ENCODE measurements around the gene SAMD5. TPM values are rescaled to one million over a fixed set of nuclear protein-coding genes. Genes with fewer than 3 reads are reported as not detected.

Gene SAMD5
- total and polyA plus RNA-seq, 8 donors, result 10.5 to 30.3 (median 26.0) TPM

DNA sequence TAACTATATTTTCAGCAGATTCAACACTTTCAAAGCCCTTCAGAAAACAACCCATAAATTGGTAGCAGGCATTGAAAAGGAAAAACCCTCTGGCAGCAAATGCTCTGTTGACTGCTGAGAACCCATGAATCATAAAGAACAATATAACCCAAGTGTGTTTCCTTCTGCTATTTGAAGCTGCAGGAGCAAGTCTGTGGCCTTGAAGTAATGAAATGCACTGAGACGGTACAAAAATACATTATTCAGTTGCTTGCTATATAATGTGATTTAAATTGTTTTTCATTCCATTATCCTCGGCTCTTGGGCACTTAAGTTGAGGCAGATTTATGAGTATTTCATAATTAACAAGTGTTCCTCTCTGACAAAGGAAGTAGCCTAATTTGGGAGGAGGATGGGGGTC is 40.6 kb upstream of the SAMD5 start:
- DNase-seq, result no peak
- H3K4me1 ChIP-seq, result no peaks in the 10 kb centered on the region
- no peak overlapping the region for H3K4me3 ChIP-seq
- H3K36me3 ChIP-seq, result no peaks in the 10 kb centered on the region
- no peaks in the 10 kb centered on the region for H3K27me3 ChIP-seq
- H3K27ac ChIP-seq, result no peak overlapping the region
- intact Hi-C loops (cut with DNase I), result no loop called here
- TF ChIP-seq, protein P1, sequence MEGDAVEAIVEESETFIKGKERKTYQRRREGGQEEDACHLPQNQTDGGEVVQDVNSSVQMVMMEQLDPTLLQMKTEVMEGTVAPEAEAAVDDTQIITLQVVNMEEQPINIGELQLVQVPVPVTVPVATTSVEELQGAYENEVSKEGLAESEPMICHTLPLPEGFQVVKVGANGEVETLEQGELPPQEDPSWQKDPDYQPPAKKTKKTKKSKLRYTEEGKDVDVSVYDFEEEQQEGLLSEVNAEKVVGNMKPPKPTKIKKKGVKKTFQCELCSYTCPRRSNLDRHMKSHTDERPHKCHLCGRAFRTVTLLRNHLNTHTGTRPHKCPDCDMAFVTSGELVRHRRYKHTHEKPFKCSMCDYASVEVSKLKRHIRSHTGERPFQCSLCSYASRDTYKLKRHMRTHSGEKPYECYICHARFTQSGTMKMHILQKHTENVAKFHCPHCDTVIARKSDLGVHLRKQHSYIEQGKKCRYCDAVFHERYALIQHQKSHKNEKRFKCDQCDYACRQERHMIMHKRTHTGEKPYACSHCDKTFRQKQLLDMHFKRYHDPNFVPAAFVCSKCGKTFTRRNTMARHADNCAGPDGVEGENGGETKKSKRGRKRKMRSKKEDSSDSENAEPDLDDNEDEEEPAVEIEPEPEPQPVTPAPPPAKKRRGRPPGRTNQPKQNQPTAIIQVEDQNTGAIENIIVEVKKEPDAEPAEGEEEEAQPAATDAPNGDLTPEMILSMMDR (IDR thresholded peaks at IDR 0.05), result no peak
- ATAC-seq, result no peak
- H3K9me3 ChIP-seq, result no peaks in the 10 kb centered on the region

DNA sequence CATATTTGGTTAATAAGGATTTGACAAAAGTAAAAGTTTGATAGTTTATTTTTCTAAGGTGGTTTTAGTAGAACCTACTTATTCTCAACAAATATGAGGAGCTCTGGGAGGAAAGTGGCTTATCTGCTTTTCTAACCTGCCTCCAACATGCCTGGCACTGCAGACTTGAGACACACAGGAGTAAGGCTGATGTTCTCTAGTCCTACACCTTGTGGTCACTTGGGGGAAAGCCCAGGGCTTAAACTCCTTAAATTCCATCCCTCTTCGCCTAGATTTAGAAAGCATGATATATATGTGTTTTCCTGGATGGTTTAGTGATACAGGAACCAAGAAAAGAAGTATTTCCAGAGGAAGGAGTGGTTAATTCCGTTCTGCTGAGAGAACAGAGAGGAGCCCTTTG is 39.9 kb upstream of the SAMD5 start:
- intact Hi-C loops (cut with DNase I), result no loop called here
- H3K4me3 ChIP-seq, result no peak overlapping the region
- DNase-seq (no peak), ATAC-seq (no peak)
- no peaks in the 10 kb centered on the region for H3K9me3 ChIP-seq
- no peaks in the 10 kb centered on the region for H3K4me1 ChIP-seq
- H3K27ac ChIP-seq, result no peak overlapping the region
- no peaks in the 10 kb centered on the region for H3K36me3 ChIP-seq
- no peaks in the 10 kb centered on the region for H3K27me3 ChIP-seq
- TF ChIP-seq, protein P1 (IDR thresholded peaks at IDR 0.05), result no peak

DNA sequence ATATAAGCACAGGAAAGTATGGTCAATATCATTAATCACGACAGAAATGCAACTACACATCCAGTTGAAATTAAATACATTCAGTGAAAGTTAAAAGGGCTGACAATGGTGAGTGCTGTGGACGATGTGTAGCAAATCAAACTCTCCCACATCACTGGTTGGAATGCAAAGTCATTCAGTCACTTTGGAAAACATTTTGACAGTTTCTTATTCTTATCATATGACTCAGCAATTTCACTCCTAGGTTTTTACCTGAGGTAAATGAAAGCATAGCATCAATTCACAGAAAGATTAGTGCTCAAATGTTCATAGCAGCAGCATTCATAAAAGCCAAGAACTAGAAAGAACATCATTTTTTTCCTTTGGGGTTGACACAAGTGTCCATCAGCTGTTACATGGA is 28.6 kb upstream of the SAMD5 start:
- Histone ChIP-seq H3K9me3 (no peaks in the 10 kb centered on the region), H3K27ac (no peak overlapping the region), H3K4me1 (no peaks in the 10 kb centered on the region), H3K36me3 (no peaks in the 10 kb centered on the region), H3K4me3 (no peak overlapping the region), H3K27me3 (no peaks in the 10 kb centered on the region)
- DNase-seq (no peak), ATAC-seq (no peak)
- TF ChIP-seq, protein P1 (IDR thresholded peaks at IDR 0.05), result no peak
- intact Hi-C loops (cut with DNase I), result no loop called here

DNA sequence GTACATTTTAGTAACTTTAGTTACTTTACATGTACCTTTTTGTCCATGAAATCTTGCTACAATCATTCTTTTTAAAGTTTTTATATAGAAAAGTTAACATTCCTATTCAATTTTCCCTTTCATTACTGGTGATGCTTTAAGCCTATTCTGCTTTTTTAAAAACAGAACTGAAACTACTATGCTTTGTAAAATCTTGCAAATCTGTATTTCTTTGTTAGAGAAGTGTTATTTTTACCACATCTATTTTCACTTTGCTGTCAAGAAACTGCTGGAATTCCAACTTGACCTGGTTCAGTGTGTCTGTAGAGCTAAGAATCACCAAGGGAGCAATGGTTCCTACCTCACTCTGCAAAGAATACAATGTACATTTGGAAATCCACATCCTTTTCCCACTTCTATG is 21.8 kb upstream of the SAMD5 start:
- Histone ChIP-seq H3K36me3 (no peaks in the 10 kb centered on the region), H3K4me3 (no peak overlapping the region), H3K27ac (no peak overlapping the region), H3K9me3 (no peaks in the 10 kb centered on the region), H3K4me1 (no peaks in the 10 kb centered on the region), H3K27me3 (no peaks in the 10 kb centered on the region)
- no peak for ATAC-seq
- no peak for DNase-seq
- intact Hi-C loops (cut with DNase I), result no loop called here
- TF ChIP-seq, protein P1 (IDR thresholded peaks at IDR 0.05), result no peak

DNA sequence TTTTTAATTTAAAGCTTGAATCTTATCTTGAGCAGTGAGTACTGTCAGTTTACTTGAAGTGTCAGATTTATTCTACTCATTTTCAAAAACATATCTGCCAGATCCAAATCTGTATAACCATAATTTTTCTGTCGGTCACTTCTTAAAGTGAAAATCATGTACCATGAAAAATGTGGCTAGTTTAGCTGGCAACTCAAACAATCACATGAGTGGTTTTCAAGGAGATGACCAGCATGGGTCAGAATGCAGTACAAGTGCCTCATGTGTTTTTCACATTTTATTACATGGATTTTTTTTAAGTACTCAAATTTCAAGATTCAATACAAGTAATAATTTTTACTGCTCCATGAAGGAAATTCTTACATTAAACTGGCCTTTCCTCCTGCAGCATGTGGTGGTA is 11.0 kb upstream of the SAMD5 start:
- Histone ChIP-seq H3K36me3 (no peaks in the 10 kb centered on the region), H3K4me1 (no peaks in the 10 kb centered on the region), H3K4me3 (no peak overlapping the region), H3K9me3 (peaks cover 0 to 7% of the 10 kb centered on the region in 2 donors), H3K27me3 (peaks cover 0 to 23% of the 10 kb centered on the region in 2 donors), H3K27ac (no peak overlapping the region)
- no peak for ATAC-seq
- intact Hi-C loops (cut with DNase I), result no loop called here
- DNase-seq, result no peak
- TF ChIP-seq, protein P1 (IDR thresholded peaks at IDR 0.05), result no peak

All from left lung (tissue), 10 donors.